ENCODE measurements around the gene SDC4. TPM values are rescaled to one million over a fixed set of nuclear protein-coding genes. Genes with fewer than 3 reads are reported as not detected.

Gene SDC4
- total RNA-seq, 1 experiment from 2014 or later = 100 TPM

DNA sequence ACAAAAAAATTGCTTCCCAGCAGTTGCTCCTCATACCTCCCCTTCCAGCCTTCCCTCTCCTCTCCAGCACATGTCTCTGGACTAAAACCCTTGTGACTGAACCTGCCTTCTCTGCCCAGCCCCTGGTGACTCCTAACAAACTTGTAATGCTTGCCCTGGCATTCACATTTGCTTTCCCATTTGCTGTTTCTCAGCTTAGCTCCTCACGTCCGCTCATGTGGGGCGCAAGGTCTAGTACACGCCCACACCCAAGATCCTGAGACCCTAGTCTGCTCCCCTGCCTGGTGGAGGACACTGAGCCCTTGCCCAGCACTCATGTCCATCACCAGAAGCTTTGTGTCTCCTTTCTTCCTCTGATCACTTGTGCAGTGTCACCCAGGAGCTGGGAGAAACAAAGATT, 59.8 kb downstream of the SDC4 start:
- Histone ChIP-seq H3K4me3 (replicated peaks in 1 of 2; ENCODE audit: low read depth in 1 of 2, low read length in 2 of 2) (no peak overlapping the region), H4K20me1 (ENCODE audit: insufficient read depth) (no peaks in the 10 kb centered on the region), H3K9ac (ENCODE audit: low read length) (no peak overlapping the region), H2AFZ (ENCODE audit: low read depth, low read length, poor library complexity, severe bottlenecking) (no peak overlapping the region), H3K79me2 (ENCODE audit: insufficient read depth, low read length) (no peaks in the 10 kb centered on the region), H3K9me3 (ENCODE audit: control insufficient read depth in 1 of 2, insufficient read depth in 1 of 2, low read depth in 1 of 2, low read length in 2 of 2) (no peaks in the 10 kb centered on the region), H3K4me1 (ENCODE audit: control insufficient read depth in 1 of 2, insufficient read depth in 2 of 2, low read length in 2 of 2) (peaks cover 0 to 10% of the 10 kb centered on the region in 2 experiments; a peak in 2 of 4 replicates), H3K9me2 (ENCODE audit: insufficient read depth) (no peaks in the 10 kb centered on the region), H3K27me3 (ENCODE audit: insufficient read depth, low read length) (no peaks in the 10 kb centered on the region), H3K4me2 (ENCODE audit: low read length) (no peak overlapping the region), H3K36me3 (ENCODE audit: control insufficient read depth in 1 of 2, insufficient read depth in 2 of 2, low read length in 2 of 2) (no peaks in the 10 kb centered on the region), H3K27ac (ENCODE audit: low read depth, low read length) (no peak overlapping the region)
- BruUV-seq (replicated peaks) = no TSS peak
- TF ChIP-seq MAX (IDR thresholded peaks at IDR 0.05) (no peak), FOSL1 (IDR thresholded peaks at IDR 0.05; ENCODE audit: low read depth) (no peak), SP1 (IDR thresholded peaks at IDR 0.05; ENCODE audit: low read depth) (no peak), SIN3A (IDR thresholded peaks at IDR 0.05; ENCODE audit: low read depth) (no peak), RAD21 (IDR thresholded peaks at IDR 0.05; ENCODE audit: low read depth) (no peak), ZFX (IDR thresholded peaks at IDR 0.05) (no peak)
- no peak for DNase-seq (ENCODE audit: low read depth, low spot score)
- ChIA-PET POLR2A (no interaction called here), RAD21 (ENCODE audit: low non-redundant PET in 1 of 2, low total read pairs in 2 of 2, uncharacterized antibody in 2 of 2, unreplicated experiment in 2 of 2) (no interaction called here), CTCF (interaction anchor here (1.4 to 1.9 kb wide), 2 partner anchors 13 to 277 kb away, joined by 3 to 7 read pairs; no protein-coding TSS in a partner anchor)
- ATAC-seq = no peak
- intact Hi-C loops (cut with micrococcal nuclease) = no loop called here

- H3K27ac ChIP-seq (ENCODE audit: low read depth, low read length) = no peak overlapping the region
- DNase-seq (ENCODE audit: low read depth, low spot score) (no peak), ATAC-seq (peak; percentile 89)
- no peak overlapping the region for H3K9ac ChIP-seq (ENCODE audit: low read length)
- H3K36me3 ChIP-seq (ENCODE audit: control insufficient read depth in 1 of 2, insufficient read depth in 2 of 2, low read length in 2 of 2) = no peaks in the 10 kb centered on the region
- ChIA-PET CTCF (interaction anchor here (1.1 to 2.2 kb wide), 2 partner anchors 8 to 10 kb away, joined by 4 to 9 read pairs; no protein-coding TSS in a partner anchor), POLR2A (no interaction called here), RAD21 (ENCODE audit: low non-redundant PET in 1 of 2, low total read pairs in 2 of 2, uncharacterized antibody in 2 of 2, unreplicated experiment in 2 of 2) (no interaction called here)
- TF ChIP-seq CBX3 (IDR thresholded peaks at IDR 0.05; ENCODE audit: low read depth) = no peak
- no peak for TF ChIP-seq ELF1 (IDR thresholded peaks at IDR 0.05; ENCODE audit: borderline replicate concordance, low read depth)
- TF ChIP-seq SIN3A (IDR thresholded peaks at IDR 0.05; ENCODE audit: low read depth) = no peak
- TF ChIP-seq, protein P1, sequence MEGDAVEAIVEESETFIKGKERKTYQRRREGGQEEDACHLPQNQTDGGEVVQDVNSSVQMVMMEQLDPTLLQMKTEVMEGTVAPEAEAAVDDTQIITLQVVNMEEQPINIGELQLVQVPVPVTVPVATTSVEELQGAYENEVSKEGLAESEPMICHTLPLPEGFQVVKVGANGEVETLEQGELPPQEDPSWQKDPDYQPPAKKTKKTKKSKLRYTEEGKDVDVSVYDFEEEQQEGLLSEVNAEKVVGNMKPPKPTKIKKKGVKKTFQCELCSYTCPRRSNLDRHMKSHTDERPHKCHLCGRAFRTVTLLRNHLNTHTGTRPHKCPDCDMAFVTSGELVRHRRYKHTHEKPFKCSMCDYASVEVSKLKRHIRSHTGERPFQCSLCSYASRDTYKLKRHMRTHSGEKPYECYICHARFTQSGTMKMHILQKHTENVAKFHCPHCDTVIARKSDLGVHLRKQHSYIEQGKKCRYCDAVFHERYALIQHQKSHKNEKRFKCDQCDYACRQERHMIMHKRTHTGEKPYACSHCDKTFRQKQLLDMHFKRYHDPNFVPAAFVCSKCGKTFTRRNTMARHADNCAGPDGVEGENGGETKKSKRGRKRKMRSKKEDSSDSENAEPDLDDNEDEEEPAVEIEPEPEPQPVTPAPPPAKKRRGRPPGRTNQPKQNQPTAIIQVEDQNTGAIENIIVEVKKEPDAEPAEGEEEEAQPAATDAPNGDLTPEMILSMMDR (IDR thresholded peaks at IDR 0.05 in 2 of 3, conservative IDR thresholded peaks at IDR 0.05 in 1 of 3; ENCODE audit: borderline replicate concordance in 1 of 3, insufficient read depth in 1 of 3, low read depth in 2 of 3, low read length in 2 of 3) = no peak
- no peak for TF ChIP-seq CEBPB (IDR thresholded peaks at IDR 0.05; ENCODE audit: low read depth)
- no peak for TF ChIP-seq FOSL1 (IDR thresholded peaks at IDR 0.05; ENCODE audit: low read depth)
- TF ChIP-seq EZH2 (IDR thresholded peaks at IDR 0.05) = no peak
- TF ChIP-seq MAX (IDR thresholded peaks at IDR 0.05) = no peak
- no peak for TF ChIP-seq RAD21 (IDR thresholded peaks at IDR 0.05; ENCODE audit: low read depth)
- TF ChIP-seq, protein P2, sequence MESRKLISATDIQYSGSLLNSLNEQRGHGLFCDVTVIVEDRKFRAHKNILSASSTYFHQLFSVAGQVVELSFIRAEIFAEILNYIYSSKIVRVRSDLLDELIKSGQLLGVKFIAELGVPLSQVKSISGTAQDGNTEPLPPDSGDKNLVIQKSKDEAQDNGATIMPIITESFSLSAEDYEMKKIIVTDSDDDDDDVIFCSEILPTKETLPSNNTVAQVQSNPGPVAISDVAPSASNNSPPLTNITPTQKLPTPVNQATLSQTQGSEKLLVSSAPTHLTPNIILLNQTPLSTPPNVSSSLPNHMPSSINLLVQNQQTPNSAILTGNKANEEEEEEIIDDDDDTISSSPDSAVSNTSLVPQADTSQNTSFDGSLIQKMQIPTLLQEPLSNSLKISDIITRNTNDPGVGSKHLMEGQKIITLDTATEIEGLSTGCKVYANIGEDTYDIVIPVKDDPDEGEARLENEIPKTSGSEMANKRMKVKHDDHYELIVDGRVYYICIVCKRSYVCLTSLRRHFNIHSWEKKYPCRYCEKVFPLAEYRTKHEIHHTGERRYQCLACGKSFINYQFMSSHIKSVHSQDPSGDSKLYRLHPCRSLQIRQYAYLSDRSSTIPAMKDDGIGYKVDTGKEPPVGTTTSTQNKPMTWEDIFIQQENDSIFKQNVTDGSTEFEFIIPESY (IDR thresholded peaks at IDR 0.05; ENCODE audit: extremely low read depth, insufficient replicate concordance, low read length) = no peak
- H4K20me1 ChIP-seq (ENCODE audit: insufficient read depth) = no peaks in the 10 kb centered on the region
- H3K9me2 ChIP-seq (ENCODE audit: insufficient read depth) = no peaks in the 10 kb centered on the region
- no peaks in the 10 kb centered on the region for H3K9me3 ChIP-seq (ENCODE audit: control insufficient read depth in 1 of 2, insufficient read depth in 1 of 2, low read depth in 1 of 2, low read length in 2 of 2)
- H3K4me1 ChIP-seq (ENCODE audit: control insufficient read depth in 1 of 2, insufficient read depth in 2 of 2, low read length in 2 of 2) = peaks cover 0 to 11% of the 10 kb centered on the region in 2 experiments; a peak in 3 of 4 replicates
- no peaks in the 10 kb centered on the region for H3K27me3 ChIP-seq (ENCODE audit: insufficient read depth, low read length)
- H3K4me2 ChIP-seq (ENCODE audit: low read length) = peak overlapping the region; percentile 41
- no peaks in the 10 kb centered on the region for H3K79me2 ChIP-seq (ENCODE audit: insufficient read depth, low read length)
- no peak overlapping the region for H3K4me3 ChIP-seq (replicated peaks in 1 of 2; ENCODE audit: low read depth in 1 of 2, low read length in 2 of 2)
- no TSS peak for BruUV-seq (replicated peaks)
- intact Hi-C loops (cut with micrococcal nuclease) = no loop called here
- H2AFZ ChIP-seq (ENCODE audit: low read depth, low read length, poor library complexity, severe bottlenecking) = no peak overlapping the region
Observed at GRCh38 chr20:45283551-45284057, 64.6 kb downstream of the SDC4 start.

Data from HCT116 (cell line).